HFFc6 (cell line): ENCODE data around the gene MAS1. TPM values are rescaled to one million over a fixed set of nuclear protein-coding genes. Genes with fewer than 3 reads are reported as not detected.

Experiments used
- DNase-seq: peaks from one replicate; pipeline ENCODE4 v3.0.0-alpha.2; 2018
- H3K27ac Mint-ChIP-seq: 2 replicates; pipeline ENCODE4 v1.8.0; 2020; ENCODE audit warnings: mild to moderate bottlenecking, mixed read lengths
- H3K27me3 Mint-ChIP-seq: 2 replicates; pipeline ENCODE4 v1.8.0; 2021; ENCODE audit warnings: mild to moderate bottlenecking, moderate library complexity, mixed read lengths; ENCODE audit not compliant: insufficient read depth
- H3K36me3 Mint-ChIP-seq: 2 replicates; pipeline ENCODE4 v1.8.0; 2021; ENCODE audit warnings: low read depth, mixed read lengths
- H3K4me1 Mint-ChIP-seq: 2 replicates; pipeline ENCODE4 v1.8.0; 2020; ENCODE audit warnings: low read depth, mixed read lengths
- H3K4me3 Mint-ChIP-seq: 2 replicates; pipeline ENCODE4 v1.8.0; 2020; ENCODE audit warnings: mild to moderate bottlenecking, moderate library complexity, mixed read lengths
- H3K9me3 Mint-ChIP-seq: 2 replicates; pipeline ENCODE4 v1.8.0; 2020; ENCODE audit warnings: mild to moderate bottlenecking, mixed read lengths
- CTCF ChIP-seq: fragments of 200-600 bp; sonication (generic); IDR thresholded peaks from 2 replicates; pipeline ENCODE4 v1.5.0; 2021; ENCODE audit warnings: antibody characterized with exemption, mild to moderate bottlenecking
- total RNA-seq, 6 experiments: library from RNA; stranded (reverse); fragmentation: NEBNext Ultra II Directional; extraction: Animal tissue kit (Norgen Biotek cat#: 25700); gene quantifications; 2 replicates in 1 of 6; 3 replicates in 5 of 6; pipeline ENCODE4 v1.2.3, GENCODE V29; 2021

Gene MAS1
- total RNA-seq, 6 experiments from 2014 or later: not detected

GRCh38 chr6:159880412-159880975, 10.3 kb upstream of the MAS1 start:
- H3K4me3 Mint-ChIP-seq: no peak overlapping the region
- no peaks in the 10 kb centered on the region for H3K4me1 Mint-ChIP-seq
- no peak for DNase-seq
- H3K36me3 Mint-ChIP-seq: no peaks in the 10 kb centered on the region
- no peaks in the 10 kb centered on the region for H3K9me3 Mint-ChIP-seq
- TF ChIP-seq CTCF: no peak
- peaks cover 12% of the 10 kb centered on the region for H3K27me3 Mint-ChIP-seq
- H3K27ac Mint-ChIP-seq: no peak overlapping the region

- no peaks in the 10 kb centered on the region for H3K4me1 Mint-ChIP-seq
- no peak overlapping the region for H3K27ac Mint-ChIP-seq
- no peaks in the 10 kb centered on the region for H3K9me3 Mint-ChIP-seq
- DNase-seq: no peak
- H3K4me3 Mint-ChIP-seq: no peak overlapping the region
- no peaks in the 10 kb centered on the region for H3K36me3 Mint-ChIP-seq
- H3K27me3 Mint-ChIP-seq: peaks cover 48% of the 10 kb centered on the region
- no peak for TF ChIP-seq CTCF
Observed at GRCh38 chr6:159884720-159885119, 6.1 kb upstream of the MAS1 start.

GRCh38 chr6:159886270-159886669, 4.5 kb upstream of the MAS1 start:
- H3K4me1 Mint-ChIP-seq: no peaks in the 10 kb centered on the region
- H3K27ac Mint-ChIP-seq: no peak overlapping the region
- no peak for DNase-seq
- no peak overlapping the region for H3K4me3 Mint-ChIP-seq
- TF ChIP-seq CTCF: no peak
- peaks cover 57% of the 10 kb centered on the region for H3K27me3 Mint-ChIP-seq
- H3K36me3 Mint-ChIP-seq: no peaks in the 10 kb centered on the region
- no peaks in the 10 kb centered on the region for H3K9me3 Mint-ChIP-seq

GRCh38 chr6:159887146-159887545, 3.6 kb upstream of the MAS1 start:
- H3K36me3 Mint-ChIP-seq: no peaks in the 10 kb centered on the region
- H3K27me3 Mint-ChIP-seq: peaks cover 66% of the 10 kb centered on the region
- H3K4me3 Mint-ChIP-seq: no peak overlapping the region
- no peaks in the 10 kb centered on the region for H3K4me1 Mint-ChIP-seq
- no peak for DNase-seq
- no peak overlapping the region for H3K27ac Mint-ChIP-seq
- H3K9me3 Mint-ChIP-seq: no peaks in the 10 kb centered on the region
- TF ChIP-seq CTCF: no peak

GRCh38 chr6:159887761-159888160, 3.0 kb upstream of the MAS1 start:
- no peaks in the 10 kb centered on the region for H3K36me3 Mint-ChIP-seq
- H3K9me3 Mint-ChIP-seq: no peaks in the 10 kb centered on the region
- DNase-seq: no peak
- no peaks in the 10 kb centered on the region for H3K4me1 Mint-ChIP-seq
- no peak for TF ChIP-seq CTCF
- no peak overlapping the region for H3K27ac Mint-ChIP-seq
- H3K27me3 Mint-ChIP-seq: peaks cover 72% of the 10 kb centered on the region
- no peak overlapping the region for H3K4me3 Mint-ChIP-seq

GRCh38 chr6:159890201-159890600, 587 bp upstream of the MAS1 start:
- no peak for TF ChIP-seq CTCF
- no peak for DNase-seq
- H3K9me3 Mint-ChIP-seq: no peaks in the 10 kb centered on the region
- H3K4me1 Mint-ChIP-seq: no peaks in the 10 kb centered on the region
- H3K36me3 Mint-ChIP-seq: no peaks in the 10 kb centered on the region
- H3K4me3 Mint-ChIP-seq: no peak overlapping the region
- H3K27ac Mint-ChIP-seq: no peak overlapping the region
- peaks cover 89% of the 10 kb centered on the region for H3K27me3 Mint-ChIP-seq
